K562 (cell line): ENCODE data around the gene AQP11. TPM values are rescaled to one million over a fixed set of nuclear protein-coding genes. Genes with fewer than 3 reads are reported as not detected.

Experiments used
- ARHGAP35 ChIP-seq: fragments of 450-650 bp; IDR thresholded peaks from 2 replicates; pipeline ENCODE4 v1.6.1; 2018; ENCODE audit not compliant: partially characterized antibody
- CREB5 ChIP-seq: fragments of 250-450 bp; sonication (Bioruptor Pico); IDR thresholded peaks from 2 replicates; pipeline ENCODE4 v1.5.0; 2020; ENCODE audit warnings: mild to moderate bottlenecking
- CXXC5 ChIP-seq: fragments of 250-450 bp; sonication (Bioruptor Pico); IDR thresholded peaks from 2 replicates; pipeline ENCODE4 v1.8.0; 2022; ENCODE audit warnings: inconsistent platforms, mild to moderate bottlenecking, moderate library complexity
- ELF4 ChIP-seq: fragments of 450-650 bp; formaldehyde crosslinking; IDR thresholded peaks from 2 replicates; pipeline ENCODE4 v1.4.0; 2022; ENCODE audit warnings: missing genetic modification characterization
- HBP1 ChIP-seq: fragments of 450-650 bp; formaldehyde crosslinking; IDR thresholded peaks from 2 replicates; pipeline ENCODE4 v1.4.0; 2022; ENCODE audit warnings: missing genetic modification characterization
- JUNB ChIP-seq: fragments of 450-650 bp; formaldehyde crosslinking; conservative IDR thresholded peaks from 2 replicates; pipeline ENCODE4 v1.4.0; 2020; ENCODE audit warnings: mild to moderate bottlenecking
- KAT8 ChIP-seq: fragments of 450-650 bp; IDR thresholded peaks from 2 replicates; pipeline ENCODE4 v1.6.1; 2016; ENCODE audit warnings: low read depth, mild to moderate bottlenecking
- MEF2A ChIP-seq: IDR thresholded peaks from 2 replicates; pipeline ENCODE4 v1.6.1; 2011; ENCODE audit warnings: low read depth, mild to moderate bottlenecking, low read length, moderate library complexity; ENCODE audit not compliant: control insufficient read depth
- POLR2A ChIP-seq: fragments of 450-650 bp; conservative IDR thresholded peaks from 2 replicates; pipeline ENCODE4 v1.6.1; 2016
- SLC30A9 ChIP-seq: fragments of 250-450 bp; sonication (Bioruptor Pico); IDR thresholded peaks from 2 replicates; pipeline ENCODE4 v1.8.0; 2022; ENCODE audit warnings: mild to moderate bottlenecking, moderate library complexity
- SRSF1 ChIP-seq: fragments of 200-400 bp; formaldehyde crosslinking; IDR thresholded peaks from 2 replicates; pipeline ENCODE4 v1.6.1; 2017; ENCODE audit warnings: mild to moderate bottlenecking, low read depth, low read length, moderate library complexity
- SUPT5H ChIP-seq: fragments of 450-650 bp; IDR thresholded peaks from 2 replicates; pipeline ENCODE4 v1.6.1; 2016
- TBL1XR1 ChIP-seq, 2 experiments: IDR thresholded peaks; 2 replicates each; pipeline ENCODE4 v1.6.1; 2012; ENCODE audit warnings: improper control_type of control experiment in 2 of 2, low read length in 2 of 2, mild to moderate bottlenecking in 1 of 2
- ZBTB1 ChIP-seq: sonication (generic); formaldehyde crosslinking; IDR thresholded peaks from 2 replicates; pipeline ENCODE4 v1.8.1; 2023; ENCODE audit warnings: missing genetic modification reagents, low read depth, mild to moderate bottlenecking, borderline replicate concordance
- ZKSCAN8 ChIP-seq: fragments of 200-800 bp; sonication (Bioruptor generic); IDR thresholded peaks from 2 replicates; pipeline ENCODE4 v1.6.1; 2016; ENCODE audit warnings: missing genetic modification characterization, missing compliant biosample characterization
- polyA plus RNA-seq, 8 experiments: library from polyadenylated mRNA; depleted of rRNA in 4 of 8; stranded (reverse) in 5 of 8; unstranded in 3 of 8; fragments of >200 nt; fragmentation: Nextera tagmentation in 2 of 8; fragmentation: Illumina TruSeq in 1 of 8; extraction: Ambion mirVana in 2 of 8; extraction: Trizol in 1 of 8; gene quantifications; 2 replicates each; pipeline versions ENCODE4 v1.2.1 to v1.2.3, GENCODE V29; 2011 to 2014; ENCODE audit warnings: inconsistent platforms in 1 of 8, missing spikeins in 1 of 8
- total RNA-seq, 7 experiments: library from RNA; depleted of rRNA in 6 of 7; stranded (reverse); fragments of >200 nt in 6 of 7; fragmentation: Illumina TruSeq in 2 of 7; extraction: Trizol in 2 of 7; gene quantifications; 2 replicates each; pipeline versions ENCODE4 v1.2.1 to v1.2.3, GENCODE V29; 2011 to 2021; ENCODE audit warnings: low replicate concordance in 1 of 7
- TF ChIP-seq, protein P1 (sequence below), 2 experiments: IDR thresholded peaks in 1 of 2; conservative IDR thresholded peaks in 1 of 2; 2 replicates each; pipeline ENCODE4 v1.6.1; 2016; ENCODE audit warnings: low read depth in 2 of 2, mild to moderate bottlenecking in 1 of 2, missing compliant biosample characterization in 1 of 2, missing genetic modification characterization in 1 of 2, moderate library complexity in 1 of 2
- TF ChIP-seq, protein P2 (sequence below): fragments of 450-650 bp; conservative IDR thresholded peaks from 2 replicates; pipeline ENCODE4 v1.6.1; 2016; ENCODE audit warnings: missing genetic modification characterization, low read depth, mild to moderate bottlenecking, missing compliant biosample characterization, moderate library complexity
- TF ChIP-seq, protein P3 (sequence below): fragments of 250-450 bp; sonication (Bioruptor Pico); IDR thresholded peaks from 2 replicates; pipeline ENCODE4 v1.8.0; 2022; ENCODE audit warnings: inconsistent platforms, mild to moderate bottlenecking, moderate library complexity, borderline replicate concordance

AQP11 gene
- total and polyA plus RNA-seq, 9 of the 15 experiments (the other 6 are each of a cell fraction or from before 2014, with no cell fraction given): 0.09 to 1.0 (median 0.36) TPM

DNA sequence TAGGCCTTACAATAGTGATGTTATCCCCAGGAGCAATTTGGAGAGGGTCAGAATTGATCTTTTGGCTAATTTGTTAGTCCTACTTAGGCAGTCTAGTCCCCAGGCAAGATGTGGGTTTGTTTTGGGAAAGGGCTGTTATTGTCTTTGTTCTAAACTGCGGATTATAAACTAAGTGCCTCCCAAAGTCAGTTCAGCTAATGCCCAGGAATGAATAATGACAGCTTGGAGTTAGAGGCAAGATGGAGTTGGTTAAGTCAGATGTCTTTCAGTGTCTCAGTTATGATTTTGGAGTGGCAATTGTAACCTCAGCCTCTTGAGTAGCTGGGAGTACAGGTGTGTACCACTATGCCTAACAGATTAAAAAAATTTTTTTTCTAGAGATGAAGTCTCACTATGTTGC is 55.1 kb downstream of the AQP11 start (continued):
- TF ChIP-seq CXXC5 (CRISPR knock-in tag) (peak; percentile 77), ZKSCAN8 (CRISPR knock-in tag) (no peak), ELF4 (no peak), SRSF1 (no peak), SLC30A9 (CRISPR knock-in tag) (no peak), HBP1 (CRISPR knock-in tag) (no peak), TBL1XR1 (IDR thresholded peaks at IDR 0.05; ENCODE audit: low read length in 2 of 2) (no peak), ARHGAP35 (no peak), POLR2A (no peak), MEF2A (no peak), CREB5 (CRISPR knock-in tag) (peak; percentile 81), ZBTB1 (no peak), KAT8 (no peak), JUNB (no peak), SUPT5H (no peak)
- TF ChIP-seq, protein P1, sequence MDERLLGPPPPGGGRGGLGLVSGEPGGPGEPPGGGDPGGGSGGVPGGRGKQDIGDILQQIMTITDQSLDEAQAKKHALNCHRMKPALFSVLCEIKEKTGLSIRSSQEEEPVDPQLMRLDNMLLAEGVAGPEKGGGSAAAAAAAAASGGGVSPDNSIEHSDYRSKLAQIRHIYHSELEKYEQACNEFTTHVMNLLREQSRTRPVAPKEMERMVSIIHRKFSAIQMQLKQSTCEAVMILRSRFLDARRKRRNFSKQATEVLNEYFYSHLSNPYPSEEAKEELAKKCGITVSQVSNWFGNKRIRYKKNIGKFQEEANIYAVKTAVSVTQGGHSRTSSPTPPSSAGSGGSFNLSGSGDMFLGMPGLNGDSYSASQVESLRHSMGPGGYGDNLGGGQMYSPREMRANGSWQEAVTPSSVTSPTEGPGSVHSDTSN (CRISPR knock-in tag; IDR thresholded peaks at IDR 0.05; ENCODE audit: low read depth): no peak
- TF ChIP-seq, protein P1 (tag; conservative IDR thresholded peaks at IDR 0.05; ENCODE audit: low read depth): 0 out of 2 replicates have a peak, but pooled peaks have one; percentile 27
- TF ChIP-seq, protein P2, sequence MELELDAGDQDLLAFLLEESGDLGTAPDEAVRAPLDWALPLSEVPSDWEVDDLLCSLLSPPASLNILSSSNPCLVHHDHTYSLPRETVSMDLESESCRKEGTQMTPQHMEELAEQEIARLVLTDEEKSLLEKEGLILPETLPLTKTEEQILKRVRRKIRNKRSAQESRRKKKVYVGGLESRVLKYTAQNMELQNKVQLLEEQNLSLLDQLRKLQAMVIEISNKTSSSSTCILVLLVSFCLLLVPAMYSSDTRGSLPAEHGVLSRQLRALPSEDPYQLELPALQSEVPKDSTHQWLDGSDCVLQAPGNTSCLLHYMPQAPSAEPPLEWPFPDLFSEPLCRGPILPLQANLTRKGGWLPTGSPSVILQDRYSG (tag): peak; percentile 88; the same call in 1 of the 2 replicates
- TF ChIP-seq, protein P3, sequence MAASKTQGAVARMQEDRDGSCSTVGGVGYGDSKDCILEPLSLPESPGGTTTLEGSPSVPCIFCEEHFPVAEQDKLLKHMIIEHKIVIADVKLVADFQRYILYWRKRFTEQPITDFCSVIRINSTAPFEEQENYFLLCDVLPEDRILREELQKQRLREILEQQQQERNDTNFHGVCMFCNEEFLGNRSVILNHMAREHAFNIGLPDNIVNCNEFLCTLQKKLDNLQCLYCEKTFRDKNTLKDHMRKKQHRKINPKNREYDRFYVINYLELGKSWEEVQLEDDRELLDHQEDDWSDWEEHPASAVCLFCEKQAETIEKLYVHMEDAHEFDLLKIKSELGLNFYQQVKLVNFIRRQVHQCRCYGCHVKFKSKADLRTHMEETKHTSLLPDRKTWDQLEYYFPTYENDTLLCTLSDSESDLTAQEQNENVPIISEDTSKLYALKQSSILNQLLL: no peak
